Choroid plexus epithelial cell (primary cell): ENCODE data around the gene ATG14.

Experiments used
- DNase-seq: peaks from one replicate; pipeline ENCODE4 v3.0.0-alpha.2; 2010; ENCODE audit warnings: low read depth
- H3K4me3 ChIP-seq: 2 replicates; pipeline ENCODE4 v1.5.1; 2011; ENCODE audit warnings: low read depth, mild to moderate bottlenecking, control low read depth, low read length, moderate library complexity
- TF ChIP-seq, protein P1 (sequence below): conservative IDR thresholded peaks from 2 replicates; pipeline ENCODE4 v1.5.1; 2011; ENCODE audit warnings: low read depth, mild to moderate bottlenecking, control low read depth, inconsistent platforms, low read length, moderate library complexity

Gene ATG14

DNA sequence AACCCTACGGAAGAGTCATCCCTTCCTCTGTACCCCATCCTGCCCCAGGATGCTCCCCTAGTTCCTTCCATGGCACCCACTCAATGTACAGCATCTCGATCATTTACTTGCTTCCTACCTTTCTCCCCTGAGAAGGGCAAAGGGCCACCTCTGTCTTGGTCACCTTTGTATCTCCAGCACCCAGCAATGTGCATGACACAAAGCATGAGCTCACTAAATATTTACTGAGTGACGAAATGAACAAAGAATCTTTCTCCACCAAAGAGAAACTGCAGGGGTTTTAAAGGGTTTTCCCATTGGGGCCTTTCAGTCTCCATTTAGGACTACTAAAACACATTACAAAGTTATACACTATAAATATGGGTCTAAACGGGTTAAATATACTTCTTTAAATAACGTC lies 30.6 kb downstream of the ATG14 start:
- peak; percentile 9 for DNase-seq
- H3K4me3 ChIP-seq = no peak overlapping the region
- TF ChIP-seq, protein P1, sequence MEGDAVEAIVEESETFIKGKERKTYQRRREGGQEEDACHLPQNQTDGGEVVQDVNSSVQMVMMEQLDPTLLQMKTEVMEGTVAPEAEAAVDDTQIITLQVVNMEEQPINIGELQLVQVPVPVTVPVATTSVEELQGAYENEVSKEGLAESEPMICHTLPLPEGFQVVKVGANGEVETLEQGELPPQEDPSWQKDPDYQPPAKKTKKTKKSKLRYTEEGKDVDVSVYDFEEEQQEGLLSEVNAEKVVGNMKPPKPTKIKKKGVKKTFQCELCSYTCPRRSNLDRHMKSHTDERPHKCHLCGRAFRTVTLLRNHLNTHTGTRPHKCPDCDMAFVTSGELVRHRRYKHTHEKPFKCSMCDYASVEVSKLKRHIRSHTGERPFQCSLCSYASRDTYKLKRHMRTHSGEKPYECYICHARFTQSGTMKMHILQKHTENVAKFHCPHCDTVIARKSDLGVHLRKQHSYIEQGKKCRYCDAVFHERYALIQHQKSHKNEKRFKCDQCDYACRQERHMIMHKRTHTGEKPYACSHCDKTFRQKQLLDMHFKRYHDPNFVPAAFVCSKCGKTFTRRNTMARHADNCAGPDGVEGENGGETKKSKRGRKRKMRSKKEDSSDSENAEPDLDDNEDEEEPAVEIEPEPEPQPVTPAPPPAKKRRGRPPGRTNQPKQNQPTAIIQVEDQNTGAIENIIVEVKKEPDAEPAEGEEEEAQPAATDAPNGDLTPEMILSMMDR = no peak

DNA sequence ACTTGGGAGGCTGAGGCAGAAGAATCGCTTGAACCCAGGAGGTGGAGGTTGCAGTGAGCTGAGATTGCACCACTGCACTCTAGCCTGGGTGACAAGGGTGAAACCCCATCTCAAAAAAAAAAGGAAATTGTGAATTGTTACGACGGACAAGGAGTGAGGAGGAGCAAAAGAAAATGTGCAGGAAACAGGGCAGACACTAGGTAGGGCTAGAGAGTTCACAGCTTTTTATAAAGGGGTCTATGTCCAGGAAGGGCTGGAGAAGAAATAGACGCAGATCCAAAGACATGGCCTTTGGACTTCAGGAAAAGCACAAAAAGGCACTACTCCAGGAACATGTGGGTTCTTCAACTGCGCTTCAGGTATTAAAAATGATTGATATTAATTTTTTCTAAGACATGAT lies 34.4 kb downstream of the ATG14 start:
- TF ChIP-seq, protein P1 = peak; percentile 31
- no peak overlapping the region for H3K4me3 ChIP-seq
- DNase-seq = no peak

DNA sequence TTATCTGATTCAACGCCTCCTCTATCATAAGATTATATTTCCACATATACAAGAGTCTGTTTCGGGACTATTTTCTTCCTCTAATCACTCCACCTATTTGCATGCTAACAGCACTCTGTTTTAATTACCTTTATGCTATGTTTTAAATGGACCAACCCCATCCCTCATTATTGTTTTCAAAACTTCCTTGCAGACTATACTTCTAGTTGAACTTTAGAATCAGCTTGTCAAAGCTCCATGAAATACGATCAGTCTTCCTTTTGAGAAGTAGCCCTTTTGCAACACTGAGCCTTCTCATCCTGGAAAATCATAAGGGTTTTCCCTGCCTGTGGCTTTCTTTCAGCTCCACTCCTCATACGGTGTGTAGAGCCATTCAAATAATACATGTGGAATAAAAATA lies 36.9 kb downstream of the ATG14 start:
- H3K4me3 ChIP-seq = no peak overlapping the region
- TF ChIP-seq, protein P1 = no peak
- DNase-seq = no peak

DNA sequence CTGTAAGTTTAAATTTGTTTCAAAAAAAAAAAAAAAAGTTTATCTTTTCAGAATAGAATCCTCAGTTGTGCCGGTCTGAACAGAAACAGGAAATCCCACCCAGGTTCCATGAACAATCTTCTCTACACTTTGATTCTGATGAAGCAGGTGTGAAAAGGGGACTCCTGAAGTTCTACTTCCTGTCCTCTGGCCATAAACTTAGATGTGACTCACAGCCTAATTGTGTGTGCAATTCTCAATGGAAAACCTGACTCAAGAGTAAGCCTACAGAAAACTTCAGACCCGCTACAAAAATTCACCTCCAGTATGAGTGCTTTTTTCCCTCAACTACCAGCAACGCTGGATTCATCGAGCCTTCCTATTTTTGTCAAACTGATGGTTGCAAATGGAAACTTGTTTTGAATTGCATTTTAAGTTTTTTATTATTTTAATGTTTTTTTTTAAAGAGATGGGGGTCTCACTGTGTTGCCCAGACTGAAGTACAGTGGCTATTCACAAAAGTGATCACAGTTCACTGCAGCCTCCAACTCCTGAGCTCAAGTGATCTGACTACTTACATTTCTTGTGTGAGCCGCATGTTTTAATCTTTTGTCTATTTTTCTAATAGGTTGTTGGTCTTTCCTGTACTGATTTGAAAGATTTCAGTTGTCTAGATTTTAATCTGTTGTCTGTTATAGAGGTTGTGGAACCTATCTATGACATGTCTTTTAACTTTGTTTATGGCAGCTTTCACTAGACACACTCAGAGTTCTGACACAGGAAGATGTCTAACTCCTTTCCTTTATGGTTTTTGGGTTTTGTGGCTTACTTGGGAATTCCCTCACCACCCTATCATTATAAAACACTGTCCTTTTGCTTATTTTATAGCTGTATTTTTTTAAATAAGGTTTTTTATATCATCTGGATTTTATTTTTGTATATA lies 37.6 kb downstream of the ATG14 start:
- TF ChIP-seq, protein P1 = no peak

DNA sequence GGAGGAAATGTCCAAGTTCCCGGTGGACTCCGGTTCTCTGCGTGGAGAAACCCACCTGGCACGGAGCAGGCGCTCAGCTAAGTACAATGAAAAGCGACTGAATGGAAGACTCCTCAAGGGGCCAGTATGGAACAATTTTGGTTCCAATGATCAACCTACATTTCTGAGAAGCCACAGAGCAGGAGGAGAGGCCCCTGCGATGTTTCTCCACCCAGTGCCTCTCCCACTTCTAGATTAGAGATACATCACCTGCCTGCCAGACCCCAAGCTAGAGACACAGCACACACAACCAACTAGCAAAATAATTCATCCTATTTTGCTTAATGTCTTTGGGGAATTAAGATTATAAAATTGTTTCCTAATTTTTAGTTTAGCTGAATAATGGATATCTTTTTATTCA lies 38.8 kb downstream of the ATG14 start:
- H3K4me3 ChIP-seq = no peak overlapping the region
- TF ChIP-seq, protein P1 = no peak
- DNase-seq = no peak

More for the DNA sequence above, 37.6 kb downstream of the ATG14 start:
- DNase-seq = peak; percentile 68
- no peak overlapping the region for H3K4me3 ChIP-seq

DNA sequence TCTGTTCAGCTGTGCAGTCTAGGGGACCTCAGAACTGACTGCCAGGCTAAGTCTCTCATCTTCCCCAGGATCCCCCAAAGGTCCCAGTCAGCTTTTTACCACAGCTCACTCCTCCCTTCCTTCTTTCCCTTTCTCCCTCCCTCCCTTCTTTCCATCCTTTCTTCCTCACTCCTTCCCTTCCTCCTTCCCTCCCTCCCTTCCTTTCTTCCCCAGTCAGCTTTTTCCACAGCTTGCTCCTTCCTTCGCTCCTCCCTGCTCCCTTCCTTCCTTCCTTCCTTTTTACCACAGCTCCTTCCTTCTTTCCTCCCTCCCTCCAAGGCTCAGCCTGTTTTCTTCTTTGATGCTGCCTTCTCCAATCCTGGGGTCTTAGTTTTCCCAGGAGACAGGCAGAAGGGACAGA lies 39.2 kb downstream of the ATG14 start:
- DNase-seq = no peak
- TF ChIP-seq, protein P1 = no peak
- H3K4me3 ChIP-seq = no peak overlapping the region

DNA sequence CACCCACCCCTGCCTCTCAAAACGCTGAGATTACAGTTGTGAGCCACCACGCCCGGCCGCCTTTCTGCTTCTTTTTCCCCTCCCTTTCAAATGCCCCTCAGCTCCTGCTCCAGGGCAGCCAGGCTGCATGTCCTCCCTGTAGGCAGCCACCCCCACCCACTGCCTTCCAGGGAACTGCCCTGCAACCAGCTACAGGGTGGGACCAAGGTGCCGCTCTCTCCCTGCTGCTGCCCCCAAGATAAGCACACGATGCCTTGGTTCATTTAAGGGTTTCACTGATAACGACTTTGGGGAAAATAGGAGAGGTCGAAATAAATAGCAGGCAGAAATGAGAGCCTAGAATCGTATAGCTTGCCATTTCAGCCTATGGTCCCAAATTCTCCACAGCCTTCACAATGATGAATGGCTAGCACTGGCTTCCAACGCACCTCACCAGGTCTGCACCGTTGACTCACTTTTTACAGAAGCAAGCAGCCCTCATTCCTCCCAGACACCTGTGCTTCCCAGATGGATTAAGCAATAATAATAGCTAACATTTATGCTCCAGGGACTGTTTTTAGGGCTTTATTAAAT lies 40.7 kb downstream of the ATG14 start:
- no peak for DNase-seq
- H3K4me3 ChIP-seq = no peak overlapping the region
- TF ChIP-seq, protein P1 = no peak
